PC-9 (cell line): Measurements from ENCODE around the gene HAGHL. TPM values are rescaled to one million over a fixed set of nuclear protein-coding genes. Genes with fewer than 3 reads are reported as not detected.
A peak's percentile ranks its signal among the peaks of the same experiment; 100 is the strongest.
"Not testable (repeated sequence)": the region's sequence is repeated elsewhere in the genome, so short reads cannot be mapped to it uniquely, and the experiment has no call there.

Experiments used
- BruUV-seq: library from RNA; stranded (reverse); fragments of 400-500 nt; replicated peaks from 2 replicates; lab custom pipeline; 2021; lab: Mats Ljungman, UMichigan
- CTCF ChIA-PET: fragments of 300-600 bp; sonication (Branson Sonifier 250); formaldehyde crosslinking; loops from one replicate; lab custom pipeline; 2022; ENCODE audit warnings: antibody characterized with exemption; lab: Charles Lee
- POLR2A ChIA-PET: fragments of 300-600 bp; sonication (Branson Sonifier 250); formaldehyde crosslinking; loops from one replicate; lab custom pipeline; 2022; ENCODE audit warnings: antibody characterized with exemption; ENCODE audit not compliant: unreplicated experiment; lab: Charles Lee
- DNase-seq, 2 experiments: peaks; one replicate each; pipeline versions ENCODE4 v3.0.0 to v3.0.0-alpha.2; 2015 to 2022; ENCODE audit warnings: mixed read lengths in 1 of 2
- H2AFZ ChIP-seq: fragments of 200-600 bp; sonication (generic); 2 replicates; pipeline ENCODE4 v1.8.1; 2017; ENCODE audit warnings: antibody characterized with exemption
- H3F3A ChIP-seq: fragments of 200-600 bp; sonication (generic); 2 replicates; pipeline ENCODE4 v1.8.1; 2017; ENCODE audit warnings: antibody characterized with exemption, mild to moderate bottlenecking, low read depth; ENCODE audit not compliant: insufficient read depth
- H3K27ac ChIP-seq: fragments of 200-600 bp; sonication (generic); 2 replicates; pipeline ENCODE4 v1.6.1; 2016; ENCODE audit warnings: mixed run types
- H3K27me3 ChIP-seq: fragments of 200-600 bp; sonication (generic); 2 replicates; pipeline ENCODE4 v1.6.1; 2016; ENCODE audit warnings: low read depth, mixed run types; ENCODE audit not compliant: insufficient read depth
- H3K36me3 ChIP-seq: fragments of 200-600 bp; sonication (generic); 2 replicates; pipeline ENCODE4 v1.6.1; 2016; ENCODE audit warnings: low read depth, mixed run types
- H3K4me1 ChIP-seq: fragments of 200-600 bp; sonication (generic); replicated peaks from 2 replicates; pipeline ENCODE4 v1.6.1; 2016; ENCODE audit warnings: mixed run types; ENCODE audit not compliant: insufficient read depth
- H3K4me2 ChIP-seq: fragments of 200-600 bp; sonication (generic); 2 replicates; pipeline ENCODE4 v1.6.1; 2017; ENCODE audit warnings: mixed run types
- H3K4me3 ChIP-seq: fragments of 200-600 bp; sonication (generic); 2 replicates; pipeline ENCODE4 v1.6.1; 2016; ENCODE audit warnings: mixed run types
- H3K79me2 ChIP-seq: fragments of 200-600 bp; sonication (generic); 2 replicates; pipeline ENCODE4 v1.6.1; 2017; ENCODE audit warnings: low read depth, mixed run types
- H3K9me2 ChIP-seq: fragments of 200-600 bp; sonication (generic); 2 replicates; pipeline ENCODE4 v1.8.1; 2017; ENCODE audit warnings: mild to moderate bottlenecking; ENCODE audit not compliant: insufficient read depth
- H3K9me3 ChIP-seq: fragments of 200-600 bp; sonication (generic); 2 replicates; pipeline ENCODE4 v1.8.1; 2016; ENCODE audit warnings: low read depth; ENCODE audit not compliant: insufficient read depth
- H4K20me1 ChIP-seq: fragments of 200-600 bp; sonication (generic); 2 replicates; pipeline ENCODE4 v1.8.1; 2017; ENCODE audit not compliant: insufficient read depth
- EZH2 ChIP-seq: fragments of 200-600 bp; sonication (generic); IDR thresholded peaks from 2 replicates; pipeline ENCODE4 v1.8.0; 2017; ENCODE audit warnings: antibody characterized with exemption, low read depth
- intact Hi-C: fragments of 100-400 bp; cut with micrococcal nuclease; formaldehyde crosslinking; loops from one replicate; pipeline ENCODE4 v1.10.0; 2022; ENCODE audit not compliant: unreplicated experiment
- total RNA-seq: library from RNA; stranded (reverse); gene quantifications from 2 replicates; pipeline ENCODE4 v1.2.3, GENCODE V29; 2021
- TF ChIP-seq, protein P1 (sequence below): fragments of 200-600 bp; sonication (generic); conservative IDR thresholded peaks from 2 replicates; pipeline ENCODE4 v1.6.1; 2017; ENCODE audit warnings: mixed run types, antibody characterized with exemption, mild to moderate bottlenecking, moderate library complexity

The HAGHL gene
- total RNA-seq, 1 experiment from 2014 or later: 31.0 TPM

DNA sequence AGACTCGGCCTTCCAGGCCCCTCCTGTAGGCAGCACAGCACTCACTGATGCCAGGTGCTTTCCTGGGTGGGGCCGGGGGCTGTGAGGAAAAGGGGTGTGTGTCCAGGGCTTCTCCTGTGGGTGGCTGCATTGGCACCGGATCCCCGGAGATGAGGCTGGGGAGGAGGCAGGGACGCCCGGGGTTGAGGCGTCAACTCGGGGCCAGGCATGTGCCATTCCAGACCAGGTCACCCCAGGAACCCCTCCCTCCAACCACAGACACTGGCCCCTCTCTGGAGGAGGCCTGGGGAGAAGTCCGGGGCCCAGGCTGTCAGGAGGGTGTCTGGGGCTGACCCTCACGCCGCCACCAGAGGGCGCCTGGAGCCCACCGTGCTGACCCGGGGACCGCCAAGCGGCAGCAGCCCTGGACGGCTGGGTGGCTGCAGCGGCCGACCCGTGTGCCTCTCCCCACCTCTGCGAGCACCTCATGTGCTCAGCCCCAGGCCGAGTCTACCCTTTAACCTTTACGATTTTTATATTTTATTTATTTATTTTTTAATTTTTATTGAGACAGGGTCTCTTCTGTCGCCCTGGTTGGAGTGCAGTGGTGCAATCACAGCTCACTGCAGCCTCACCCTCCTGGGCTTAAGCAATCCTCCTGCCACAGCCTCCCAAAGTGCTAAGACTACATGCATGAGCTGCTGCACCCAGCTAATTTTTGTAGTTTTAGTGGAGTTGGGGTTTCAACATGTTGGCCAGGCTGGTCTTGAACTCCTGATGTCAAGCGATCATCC, 15.2 kb upstream of the HAGHL start:
- no TSS peak for BruUV-seq
- intact Hi-C loops: loop anchor here (1.0 to 5.0 kb wide), 4 partner anchors 74 to 391 kb away; partner anchors contain the start of gene LMF1
- peaks cover 4% of the 10 kb centered on the region; the same call in 1 of the 2 replicates for H3K79me2 ChIP-seq
- peak in 1 of 2 experiments; percentile 87 for DNase-seq
- H2AFZ ChIP-seq: no peak overlapping the region
- CTCF ChIA-PET: interaction anchor here (0.5 to 1.5 kb wide), 10 partner anchors 10 to 391 kb away, joined by 3 to 17 read pairs (median 4); partner anchors contain the start of genes CHTF18, MSLN and RPUSD1
- no peaks in the 10 kb centered on the region for H3K36me3 ChIP-seq
- TF ChIP-seq, protein P1, sequence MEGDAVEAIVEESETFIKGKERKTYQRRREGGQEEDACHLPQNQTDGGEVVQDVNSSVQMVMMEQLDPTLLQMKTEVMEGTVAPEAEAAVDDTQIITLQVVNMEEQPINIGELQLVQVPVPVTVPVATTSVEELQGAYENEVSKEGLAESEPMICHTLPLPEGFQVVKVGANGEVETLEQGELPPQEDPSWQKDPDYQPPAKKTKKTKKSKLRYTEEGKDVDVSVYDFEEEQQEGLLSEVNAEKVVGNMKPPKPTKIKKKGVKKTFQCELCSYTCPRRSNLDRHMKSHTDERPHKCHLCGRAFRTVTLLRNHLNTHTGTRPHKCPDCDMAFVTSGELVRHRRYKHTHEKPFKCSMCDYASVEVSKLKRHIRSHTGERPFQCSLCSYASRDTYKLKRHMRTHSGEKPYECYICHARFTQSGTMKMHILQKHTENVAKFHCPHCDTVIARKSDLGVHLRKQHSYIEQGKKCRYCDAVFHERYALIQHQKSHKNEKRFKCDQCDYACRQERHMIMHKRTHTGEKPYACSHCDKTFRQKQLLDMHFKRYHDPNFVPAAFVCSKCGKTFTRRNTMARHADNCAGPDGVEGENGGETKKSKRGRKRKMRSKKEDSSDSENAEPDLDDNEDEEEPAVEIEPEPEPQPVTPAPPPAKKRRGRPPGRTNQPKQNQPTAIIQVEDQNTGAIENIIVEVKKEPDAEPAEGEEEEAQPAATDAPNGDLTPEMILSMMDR: peak; percentile 90
- no peak for TF ChIP-seq EZH2
- POLR2A ChIA-PET: interaction anchor here (0.6 to 1.0 kb wide), 4 partner anchors 17 to 84 kb away, joined by 3 to 6 read pairs (median 5); partner anchors contain the start of genes CHTF18, RPUSD1 and WDR24
- H3K9me3 ChIP-seq: no peaks in the 10 kb centered on the region
- H3K4me1 ChIP-seq: peaks cover 35% of the 10 kb centered on the region
- H3K27ac ChIP-seq: peak overlapping the region; percentile 71; the same call in 1 of the 2 replicates
- H4K20me1 ChIP-seq: peaks cover 6% of the 10 kb centered on the region; the same call in 1 of the 2 replicates
- peaks cover 35% of the 10 kb centered on the region for H3F3A ChIP-seq
- no peaks in the 10 kb centered on the region for H3K9me2 ChIP-seq
- peak overlapping the region; percentile 38; the same call in 1 of the 2 replicates for H3K4me2 ChIP-seq
- H3K4me3 ChIP-seq: no peak overlapping the region
- H3K27me3 ChIP-seq: peaks cover 40% of the 10 kb centered on the region

DNA sequence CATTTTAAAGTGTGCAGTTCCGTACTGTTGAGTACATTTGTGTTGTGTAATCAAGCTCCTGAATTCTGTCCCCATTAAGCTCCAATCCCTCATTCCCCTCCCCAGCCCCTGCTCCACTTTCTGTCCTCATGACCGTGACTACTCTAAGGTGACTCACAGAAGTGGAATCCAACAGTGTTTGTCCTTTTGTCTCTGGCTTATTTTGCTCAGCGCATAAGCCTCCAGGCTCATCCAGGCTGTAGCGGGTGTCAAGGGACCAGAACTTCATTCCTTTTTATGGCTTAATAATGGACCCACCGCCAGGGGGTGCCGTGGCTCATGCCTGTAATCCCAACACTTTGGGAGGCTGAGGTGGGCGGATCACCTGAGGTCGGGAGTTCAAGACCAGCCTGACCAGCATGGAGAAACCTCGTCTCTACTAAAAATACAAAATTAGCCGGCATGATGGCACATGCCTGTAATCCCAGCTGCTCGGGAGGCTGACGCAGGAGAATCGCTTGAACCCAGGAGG, 14.1 kb upstream of the HAGHL start:
- not testable (repeated sequence) for H3K9me3 ChIP-seq, H3K79me2 ChIP-seq, H4K20me1 ChIP-seq, H3K4me3 ChIP-seq, H3K9me2 ChIP-seq, H3K36me3 ChIP-seq, H2AFZ ChIP-seq, BruUV-seq
- Histone ChIP-seq H3F3A (peaks cover 31% of the 10 kb centered on the region), H3K4me1 (peaks cover 36% of the 10 kb centered on the region), H3K27me3 (peaks cover 33% of the 10 kb centered on the region), H3K4me2 (peak overlapping the region; percentile 38; the same call in 1 of the 2 replicates), H3K27ac (peak overlapping the region; percentile 71)
- CTCF ChIA-PET: interaction anchor here (0.5 to 1.5 kb wide), 11 partner anchors 11 to 390 kb away, joined by 3 to 17 read pairs (median 4); partner anchors contain the start of genes CHTF18, MSLN and RPUSD1
- POLR2A ChIA-PET: interaction anchor here (0.6 to 1.0 kb wide), 5 partner anchors 15 to 186 kb away, joined by 3 to 6 read pairs (median 4); partner anchors contain the start of genes CAPN15, CHTF18, RPUSD1 and WDR24
- intact Hi-C loops: loop anchor here (1.0 to 5.0 kb wide), 4 partner anchors 73 to 390 kb away; partner anchors contain the start of gene LMF1
- peak; percentile 93 to 98 for DNase-seq
- TF ChIP-seq, protein P1: peak; percentile 91

DNA sequence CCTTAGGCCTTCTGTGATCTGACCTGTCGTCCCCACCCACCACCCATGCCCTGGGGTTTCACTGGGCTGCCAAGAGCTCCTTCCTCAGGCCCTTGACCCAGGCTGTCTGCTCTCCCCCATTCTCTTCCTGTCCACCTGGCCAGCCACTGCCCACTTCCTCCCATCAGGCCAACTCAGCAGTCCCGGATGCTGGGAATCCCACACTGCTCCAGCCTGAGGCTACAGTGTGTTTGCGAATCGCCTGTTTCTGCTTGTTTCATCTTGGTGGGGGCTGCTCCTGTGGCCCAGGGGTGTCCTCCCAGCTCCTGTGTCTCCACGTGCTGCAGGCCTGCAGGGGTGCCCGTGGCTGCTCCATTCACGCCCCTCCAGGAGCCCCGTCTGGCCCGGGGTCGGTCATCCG, 12.8 kb upstream of the HAGHL start:
- POLR2A ChIA-PET: interaction anchor here (0.6 to 1.4 kb wide), 3 partner anchors 14 to 565 kb away, joined by 3 to 9 read pairs (median 4); no protein-coding TSS in a partner anchor
- Histone ChIP-seq H3K27me3 (peaks cover 20% of the 10 kb centered on the region), H3K9me2 (no peaks in the 10 kb centered on the region), H2AFZ (no peak overlapping the region), H3F3A (peaks cover 37% of the 10 kb centered on the region), H3K79me2 (peaks cover 4% of the 10 kb centered on the region; the same call in 1 of the 2 replicates), H3K4me2 (peak overlapping the region; percentile 72), H3K9me3 (no peaks in the 10 kb centered on the region), H3K27ac (no peak overlapping the region; the same call in 1 of the 2 replicates), H4K20me1 (peaks cover 11% of the 10 kb centered on the region; the same call in 1 of the 2 replicates), H3K36me3 (no peaks in the 10 kb centered on the region), H3K4me3 (no peak overlapping the region), H3K4me1 (peaks cover 43% of the 10 kb centered on the region)
- no TSS peak for BruUV-seq
- DNase-seq: no peak
- CTCF ChIA-PET: interaction anchor here (0.5 kb wide), 1 partner anchor 690 kb away, joined by 3 read pairs; no protein-coding TSS in a partner anchor
- intact Hi-C loops: loop anchor here (5.0 kb wide), 1 partner anchor 258 kb away; the partner anchor contains the start of gene LMF1
- TF ChIP-seq, protein P1: no peak
- TF ChIP-seq EZH2: no peak
